NCI-H146 treated with DMSO at 0.1 percent for 48 hours (cell line): ENCODE measurements around the gene MPZL2.
"Not testable (repeated sequence)": the region's sequence is repeated elsewhere in the genome, so short reads cannot be mapped to it uniquely, and the experiment has no call there.

Experiments used
- DNase-seq: peaks from one replicate; lab custom pipeline; 2025; ENCODE audit not compliant: unreplicated experiment; lab: John Stamatoyannopoulos, UW

The MPZL2 gene

GRCh38 chr11:118263695-118264568 is at the start of gene MPZL2:
TSS of gene MPZL2 (minus strand) at chr11:118264297. CDS start at chr11:118264153, 144 bp downstream.
- no peak for DNase-seq

GRCh38 chr11:118313242-118313641 is 49.1 kb upstream of the MPZL2 start:
- DNase-seq: no peak

- DNase-seq: no peak
Measured at GRCh38 chr11:118312328-118312727, 48.2 kb upstream of the MPZL2 start.

GRCh38 chr11:118311518-118311917 is 47.4 kb upstream of the MPZL2 start:
- no peak for DNase-seq

- DNase-seq: no peak
Measured at GRCh38 chr11:118310781-118311485, 46.8 kb upstream of the MPZL2 start.

GRCh38 chr11:118310271-118310670 is 46.2 kb upstream of the MPZL2 start:
- no peak for DNase-seq

- DNase-seq: not testable (repeated sequence)
Measured at GRCh38 chr11:118308995-118309528, 45.0 kb upstream of the MPZL2 start.

GRCh38 chr11:118306556-118306955 is 42.5 kb upstream of the MPZL2 start:
- DNase-seq: no peak

GRCh38 chr11:118305726-118306125 is 41.6 kb upstream of the MPZL2 start:
- no peak for DNase-seq

- no peak for DNase-seq
Measured at GRCh38 chr11:118304568-118305248, 40.6 kb upstream of the MPZL2 start, which contains the start of gene CD3E. TSS of gene CD3E (plus strand) at chr11:118304730. CDS start at chr11:118304953, 223 bp downstream.

- DNase-seq: no peak
Measured at GRCh38 chr11:118304227-118304567, 40.1 kb upstream of the MPZL2 start.

GRCh38 chr11:118301600-118302195 is 37.6 kb upstream of the MPZL2 start:
- no peak for DNase-seq

GRCh38 chr11:118295815-118296454 is 31.8 kb upstream of the MPZL2 start:
- DNase-seq: no peak

- no peak for DNase-seq
Measured at GRCh38 chr11:118295199-118295598, 31.1 kb upstream of the MPZL2 start.

GRCh38 chr11:118294053-118294452 is 30.0 kb upstream of the MPZL2 start:
- DNase-seq: no peak

GRCh38 chr11:118291477-118292135 is 27.5 kb upstream of the MPZL2 start:
- DNase-seq: no peak

GRCh38 chr11:118290923-118291322 is 26.8 kb upstream of the MPZL2 start:
- DNase-seq: no peak

GRCh38 chr11:118289401-118289800 is 25.3 kb upstream of the MPZL2 start:
- DNase-seq: no peak

GRCh38 chr11:118287006-118287405 is 22.9 kb upstream of the MPZL2 start:
- no peak for DNase-seq

GRCh38 chr11:118286545-118286944 is 22.4 kb upstream of the MPZL2 start:
- DNase-seq: no peak
